Activated T-cell treated with anti-CD3 and anti-CD28 coated beads, Interleukin-2, amount 50 U/mL, for 48 hours (primary cell): Measurements from ENCODE around the gene PFDN6.

Source experiments
- DNase-seq, 2 experiments: peaks; one replicate each; pipeline ENCODE4 v3.0.0-alpha.2; 2020

The PFDN6 gene

GRCh38 chr6:33295621-33296369, 6.4 kb downstream of the PFDN6 start:
- no peak for DNase-seq

GRCh38 chr6:33296797-33297405, 7.5 kb downstream of the PFDN6 start:
- no peak for DNase-seq

GRCh38 chr6:33297406-33297955, 8.1 kb downstream of the PFDN6 start:
- DNase-seq: no peak

- peak; percentile 76 to 78 for DNase-seq
Measured at GRCh38 chr6:33297956-33298772, 8.8 kb downstream of the PFDN6 start.

- DNase-seq: no peak
Measured at GRCh38 chr6:33298773-33299236, 9.4 kb downstream of the PFDN6 start, which contains the start of gene RGL2. Gene RGL2 (minus strand): TSS chr6:33298942. CDS start chr6:33298610, 332 bp downstream.

GRCh38 chr6:33299237-33299944, 10.0 kb downstream of the PFDN6 start:
- DNase-seq: peak; percentile 95 to 96

GRCh38 chr6:33301877-33302276, 12.5 kb downstream of the PFDN6 start:
- DNase-seq: no peak

GRCh38 chr6:33304216-33304615, 14.8 kb downstream of the PFDN6 start:
- DNase-seq: no peak

- DNase-seq: no peak
Measured at GRCh38 chr6:33305052-33305451, 15.7 kb downstream of the PFDN6 start.

- no peak for DNase-seq
Measured at GRCh38 chr6:33306356-33306755, 17.0 kb downstream of the PFDN6 start.

GRCh38 chr6:33312361-33313104, 23.1 kb downstream of the PFDN6 start:
- DNase-seq: peak; percentile 79 to 81

- peak; percentile 66 to 73 for DNase-seq
Measured at GRCh38 chr6:33313105-33313708, 23.8 kb downstream of the PFDN6 start.

GRCh38 chr6:33313709-33314514, 24.5 kb downstream of the PFDN6 start, which contains the start of gene TAPBP:
Gene TAPBP (minus strand): TSS chr6:33314078. CDS start chr6:33314041, 37 bp downstream.
- peak; percentile 89 for DNase-seq

GRCh38 chr6:33314515-33314942, 25.1 kb downstream of the PFDN6 start:
- peak; percentile 69 to 72 for DNase-seq

GRCh38 chr6:33314943-33315792, 25.8 kb downstream of the PFDN6 start:
- DNase-seq: peak; percentile 38 to 46

- no peak for DNase-seq
Measured at GRCh38 chr6:33315793-33316602, 26.6 kb downstream of the PFDN6 start.

- no peak for DNase-seq
Measured at GRCh38 chr6:33316603-33317418, 27.4 kb downstream of the PFDN6 start.

- DNase-seq: no peak
Measured at GRCh38 chr6:33317419-33317668, 27.9 kb downstream of the PFDN6 start.
